Right lobe of liver (tissue), 6 donors: ENCODE measurements around the gene RNF26. TPM values are rescaled to one million over a fixed set of nuclear protein-coding genes. Genes with fewer than 3 reads are reported as not detected.

Source experiments
- ATAC-seq, 4 donors: fragments of 200-7000 bp; cut with Tn5 transposase; one replicate each; pipeline ENCODE4 v1.9.1; 2020; ENCODE audit warnings: mild to moderate bottlenecking in 4 of 4, moderate library complexity in 4 of 4
- DNase-seq, 3 donors: peaks; one replicate each; pipeline ENCODE4 v3.0.0-alpha.2; 2020
- H3K27ac ChIP-seq, 3 donors: fragments of 200-600 bp; one replicate each; pipeline ENCODE4 v1.8.0; 2022
- H3K27me3 ChIP-seq, 2 donors: fragments of 200-600 bp; one replicate each; pipeline ENCODE4 v1.8.0; 2022
- H3K36me3 ChIP-seq, 4 donors: fragments of 200-600 bp; sonication (generic) in 1 of 4; one replicate each; pipeline versions ENCODE4 v1.5.1 to v1.8.0; 2017 to 2022; ENCODE audit warnings: control low read depth in 1 of 4
- H3K4me1 ChIP-seq, 4 donors: fragments of 200-600 bp; sonication (generic) in 1 of 4; one replicate each; pipeline versions ENCODE4 v1.5.1 to v1.8.0; 2017 to 2022; ENCODE audit warnings: control low read depth in 1 of 4
- H3K4me3 ChIP-seq, 3 donors: fragments of 200-600 bp; one replicate each; pipeline ENCODE4 v1.8.0; 2022
- H3K9me3 ChIP-seq, 4 donors: fragments of 200-600 bp; sonication (generic) in 1 of 4; one replicate each; pipeline versions ENCODE4 v1.5.1 to v1.8.0; 2017 to 2022; ENCODE audit warnings: control low read depth in 1 of 4
- CTCF ChIP-seq, 4 donors: fragments of 200-600 bp in 3 of 4; fragments of 450-650 bp in 1 of 4; IDR thresholded peaks; one replicate each; pipeline versions ENCODE4 v1.5.1 to v1.8.0; 2016 to 2022; ENCODE audit warnings: antibody characterized with exemption in 4 of 4, mild to moderate bottlenecking in 2 of 4
- POLR2A ChIP-seq: fragments of 450-650 bp; IDR thresholded peaks from one replicate; pipeline ENCODE4 v1.6.1; 2017; ENCODE audit warnings: antibody characterized with exemption, mild to moderate bottlenecking
- WGBS: methylation state at CpG from one replicate; pipeline ENCODE4 v1.1.6; 2018; ENCODE audit warnings: low coverage, low lambda C conversion rate; ENCODE audit not compliant: insufficient coverage; ENCODE audit errors: missing lambda C conversion rate; 5-methylcytosine and 5-hydroxymethylcytosine counted together
- intact Hi-C, 2 donors: fragments of 100-400 bp; cut with DNase I; formaldehyde crosslinking; loops; one replicate each; pipeline versions ENCODE4 v1.11.2 to v1.14.1; 2022
- total RNA-seq, 6 experiments: library from RNA; depleted of rRNA in 2 of 6; stranded (reverse); fragments of >200 nt in 2 of 6; fragmentation: NEBNext Ultra II Directional in 3 of 6; extraction: Animal tissue kit (Norgen Biotek cat#: 25700) in 3 of 6; gene quantifications; one replicate each; pipeline versions ENCODE4 v1.1.0 to v1.2.4, GENCODE V29; 2016 to 2023
- donor health status: DM: no; HTN: yes; CAD: no.
- donor health status: DM: no; HTN: no; CAD: no.
- donor health status: DM: no; HTN: no; CAD: no.
- donor health status: DM: no; HTN: yes; CAD: no.
- donor health status: DM: no; HTN: yes; CAD: no.

RNF26 gene
- total RNA-seq, 6 experiments from 2014 or later: 12.9 to 18.1 (median 15.1) TPM

DNA sequence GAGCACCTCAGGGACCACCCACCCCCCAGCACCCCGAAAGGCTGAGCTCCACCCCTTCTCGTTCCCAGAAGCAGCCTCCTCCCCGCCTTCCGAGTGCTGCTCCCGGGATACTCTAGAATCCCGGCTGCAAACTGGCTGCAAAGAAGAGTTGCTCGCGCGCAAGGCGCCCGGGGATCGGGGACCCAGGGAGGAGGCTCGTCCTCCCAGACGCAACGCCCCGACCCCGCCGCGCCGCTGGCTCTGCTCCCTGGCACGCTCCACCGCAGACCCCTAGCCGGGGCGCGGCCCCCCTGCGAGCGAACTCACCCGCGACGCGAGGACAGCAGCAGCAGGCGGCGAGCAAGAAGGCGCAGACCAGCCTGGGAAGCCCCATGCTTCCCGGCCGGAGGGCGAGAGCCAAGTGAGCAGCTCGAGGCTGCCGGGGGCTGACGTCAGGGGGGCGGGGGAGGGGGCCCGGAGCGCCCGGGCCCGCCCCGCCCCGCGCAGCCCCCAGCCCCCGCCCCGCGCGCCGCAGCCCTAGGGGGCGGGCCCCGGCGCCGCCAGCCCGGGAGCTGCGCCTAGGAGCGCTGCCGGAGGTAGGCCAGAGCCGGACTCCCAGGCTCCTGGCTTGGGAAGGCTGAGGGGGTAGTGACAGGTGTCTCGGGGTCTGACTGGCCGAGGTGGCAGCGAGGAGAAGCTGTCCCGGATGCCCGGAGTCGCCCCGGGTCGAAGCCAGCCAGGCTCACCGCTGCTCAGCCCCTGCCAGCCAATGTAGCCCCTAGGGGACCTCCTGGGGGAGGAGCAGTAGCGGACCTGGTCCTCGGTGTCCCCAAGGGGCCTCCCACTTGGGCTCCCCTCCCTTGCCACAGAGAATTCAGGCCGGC is 17.4 kb upstream of the RNF26 start, which contains the start of gene MCAM:
TSS of gene MCAM (minus strand) at position 402 of the 863 bp plus-strand sequence. CDS start at position 373, 29 bp downstream.
- no peaks in the 10 kb centered on the region for H3K9me3 ChIP-seq
- no peak for TF ChIP-seq CTCF (IDR thresholded peaks at IDR 0.05)
- no peak for TF ChIP-seq POLR2A
- ATAC-seq (peak in 3 of 4 donors; percentile 4 to 10 (median 5)), DNase-seq (peak in 2 of 3 donors; percentile 47 to 61)
- peaks cover 0 to 4% of the 10 kb centered on the region in 2 donors for H3K27me3 ChIP-seq
- H3K4me1 ChIP-seq: peaks cover 0 to 25% (median 4%) of the 10 kb centered on the region in 4 donors
- H3K4me3 ChIP-seq: peak within 1 kb of the TSS; percentile 32 to 42 (median 35)
- H3K27ac ChIP-seq: peak within 1 kb of the TSS; percentile 15 to 63 (median 43)
- no peaks in the 10 kb centered on the region for H3K36me3 ChIP-seq
- intact Hi-C loops: no loop called here
- no CpG with 5 or more reads among the region's 74 CpGs for WGBS

DNA sequence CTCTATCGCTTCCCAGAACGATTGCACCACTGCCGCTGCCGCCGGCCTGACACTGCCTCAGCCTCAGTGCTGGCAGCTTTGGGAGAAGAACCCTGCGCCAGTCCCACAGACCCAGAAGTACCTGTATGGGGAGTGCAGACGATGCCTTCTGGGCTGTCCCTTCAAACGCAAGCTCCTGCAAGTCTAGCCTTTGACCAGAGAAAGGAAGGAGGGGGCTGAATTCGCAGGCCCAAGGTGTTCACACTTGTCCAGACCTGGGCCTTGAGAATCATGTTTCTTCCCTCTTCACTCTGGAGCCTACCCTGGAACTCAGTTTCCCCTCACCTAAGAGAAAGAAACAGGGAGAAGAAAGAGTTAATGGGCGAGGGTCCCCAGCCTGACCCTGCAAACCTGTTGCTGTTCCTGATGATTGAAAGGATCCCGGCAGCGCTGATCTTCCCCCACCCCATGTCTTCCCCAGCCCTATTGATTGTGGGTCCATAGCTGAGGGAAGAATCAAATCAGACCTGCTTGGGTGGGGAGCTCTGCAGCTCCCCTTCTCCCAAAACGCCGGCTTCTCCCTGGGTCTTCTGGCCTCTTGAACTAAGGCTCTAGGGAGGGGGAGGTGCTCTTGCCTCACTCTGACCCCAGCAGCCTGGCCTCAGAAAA is 16.6 kb upstream of the RNF26 start:
- intact Hi-C loops: no loop called here
- Histone ChIP-seq H3K4me3 (no peak overlapping the region), H3K4me1 (peaks cover 0 to 25% (median 4%) of the 10 kb centered on the region in 4 donors)

DNA sequence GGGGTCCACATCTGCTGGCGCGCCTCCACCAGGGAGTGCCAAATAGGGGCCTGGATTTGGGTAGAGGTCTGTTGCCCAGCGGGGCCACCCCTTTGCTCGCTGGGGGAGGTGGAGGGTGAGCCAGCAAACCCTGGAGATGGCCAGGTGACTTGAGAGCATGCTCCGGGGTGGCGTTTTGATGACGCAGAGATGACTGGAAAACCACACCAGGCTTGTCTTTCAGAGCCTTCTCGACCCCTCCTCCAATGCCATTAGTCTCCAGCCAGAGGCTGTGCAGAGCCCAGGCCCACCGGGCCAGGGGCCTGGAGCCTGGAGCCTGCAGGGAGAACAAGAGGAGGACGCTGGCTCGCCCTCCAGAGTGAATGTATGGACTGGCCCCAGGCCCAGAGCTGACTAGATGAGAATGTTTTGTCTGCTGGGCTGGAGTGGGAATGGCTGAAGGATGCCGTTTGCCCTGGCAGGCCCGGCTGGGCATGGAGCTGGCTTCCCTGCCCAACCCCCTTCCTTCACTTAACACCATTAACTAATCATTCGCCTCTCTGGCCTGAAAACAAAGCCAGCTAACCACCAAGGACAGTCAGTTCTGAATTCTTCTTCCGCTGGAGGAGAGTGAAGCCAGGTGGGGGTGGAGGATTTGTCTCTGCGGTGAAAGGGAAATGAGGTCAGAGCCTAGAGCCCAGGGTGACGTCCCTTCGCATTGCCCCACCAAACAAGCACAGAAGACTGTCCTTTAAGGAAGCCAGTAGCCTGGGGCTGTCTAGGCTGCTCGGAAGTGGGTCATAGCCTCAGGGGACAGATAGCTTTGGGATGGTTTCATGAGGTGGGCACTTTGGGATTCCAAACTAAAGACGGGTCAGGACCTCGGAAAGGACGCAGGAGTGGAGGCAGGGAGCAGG is 15.8 kb upstream of the RNF26 start:
- no peaks in the 10 kb centered on the region for H3K36me3 ChIP-seq
- ATAC-seq (peak in 3 of 4 donors; percentile 1 to 28 (median 1)), DNase-seq (peak in 1 of 3 donors; percentile 50)
- TF ChIP-seq CTCF (IDR thresholded peaks at IDR 0.05): no peak
- no peak for TF ChIP-seq POLR2A
- 49% methylated on average over 4 of the region's 22 CpGs for WGBS
- peaks cover 0 to 4% of the 10 kb centered on the region in 2 donors for H3K27me3 ChIP-seq
- intact Hi-C loops: no loop called here
- H3K27ac ChIP-seq: peak overlapping the region in 2 of 3 donors; percentile 33 to 59
- H3K4me1 ChIP-seq: peaks cover 0 to 25% (median 4%) of the 10 kb centered on the region in 4 donors
- no peaks in the 10 kb centered on the region for H3K9me3 ChIP-seq
- no peak overlapping the region for H3K4me3 ChIP-seq

More for the DNA sequence above, 16.6 kb upstream of the RNF26 start:
- TF ChIP-seq CTCF (IDR thresholded peaks at IDR 0.05): no peak
- TF ChIP-seq POLR2A: no peak
- Histone ChIP-seq H3K9me3 (no peaks in the 10 kb centered on the region), H3K36me3 (no peaks in the 10 kb centered on the region), H3K27me3 (peaks cover 0 to 4% of the 10 kb centered on the region in 2 donors), H3K27ac (peak overlapping the region in 1 of 3 donors; percentile 40)
- no peak for ATAC-seq
- no peak for DNase-seq
- 79% methylated on average over 3 of the region's 14 CpGs for WGBS

- peaks cover 0 to 25% (median 4%) of the 10 kb centered on the region in 4 donors for H3K4me1 ChIP-seq
Observed at GRCh38 chr11:119319136-119319699, 15.1 kb upstream of the RNF26 start.

More at GRCh38 chr11:119319136-119319699, 15.1 kb upstream of the RNF26 start:
- TF ChIP-seq POLR2A: no peak
- Histone ChIP-seq H3K27me3 (peaks cover 0 to 4% of the 10 kb centered on the region in 2 donors), H3K4me3 (no peak overlapping the region), H3K36me3 (no peaks in the 10 kb centered on the region), H3K27ac (peak overlapping the region in 2 of 3 donors; percentile 33 to 59), H3K9me3 (no peaks in the 10 kb centered on the region)
- peak in 1 of 4 donors; percentile 1 for ATAC-seq
- intact Hi-C loops: no loop called here
- WGBS: 84% methylated on average over 5 of the region's 8 CpGs
- peak in 1 of 3 donors; percentile 47 for DNase-seq
